Left kidney (tissue), 8 donors: ENCODE results near the gene MAP10. TPM values are rescaled to one million over a fixed set of nuclear protein-coding genes. Genes with fewer than 3 reads are reported as not detected.
"Not testable (repeated sequence)": the region's sequence is repeated elsewhere in the genome, so short reads cannot be mapped to it uniquely, and the experiment has no call there.

ENCODE experiments used
- DNase-seq: peaks from one replicate; pipeline ENCODE4 v3.0.0-alpha.2; 2013
- long read RNA-seq, 8 donors: transcript quantifications; one replicate each; lab custom pipeline, GENCODE V29; 2026
- polyA plus RNA-seq: library from polyadenylated mRNA; unstranded; fragments of 120-200 nt; gene quantifications from one replicate; pipeline ENCODE4 v1.2.1, GENCODE V29; 2013; ENCODE audit not compliant: insufficient read length

Gene MAP10
- 6.8 TPM for polyA plus RNA-seq
- long read RNA-seq, donor 1, transcript MAP10-201 (1 exons, 3,516 nt): major isoform, 16 of 16 reads
- long read RNA-seq, donor 1, partial matches to known transcripts: 0 of 16 reads
- long read RNA-seq, donor 1, other reads (novel, unspliced or antisense): 0 of 16 reads
- long read RNA-seq, donor 2, transcript MAP10-201 (1 exons, 3,516 nt): major isoform, 9 of 9 reads
- long read RNA-seq, donor 2, partial matches to known transcripts: 0 of 9 reads
- long read RNA-seq, donor 2, other reads (novel, unspliced or antisense): 0 of 9 reads
- long read RNA-seq, donor 3, transcript MAP10-201 (1 exons, 3,516 nt): major isoform, 9 of 9 reads
- long read RNA-seq, donor 3, partial matches to known transcripts: 0 of 9 reads
- long read RNA-seq, donor 3, other reads (novel, unspliced or antisense): 0 of 9 reads
- long read RNA-seq, donor 4: 0 reads
- long read RNA-seq, donor 5, transcript MAP10-201 (1 exons, 3,516 nt): major isoform, 11 of 11 reads
- long read RNA-seq, donor 5, partial matches to known transcripts: 0 of 11 reads
- long read RNA-seq, donor 5, other reads (novel, unspliced or antisense): 0 of 11 reads
- long read RNA-seq, donor 6, transcript MAP10-201 (1 exons, 3,516 nt): major isoform, 15 of 15 reads
- long read RNA-seq, donor 6, partial matches to known transcripts: 0 of 15 reads
- long read RNA-seq, donor 6, other reads (novel, unspliced or antisense): 0 of 15 reads
- long read RNA-seq, donor 7, transcript MAP10-201 (1 exons, 3,516 nt): major isoform, 12 of 12 reads
- long read RNA-seq, donor 7, partial matches to known transcripts: 0 of 12 reads
- long read RNA-seq, donor 7, other reads (novel, unspliced or antisense): 0 of 12 reads
- long read RNA-seq, donor 8, transcript MAP10-201 (1 exons, 3,516 nt): major isoform, 7 of 7 reads
- long read RNA-seq, donor 8, partial matches to known transcripts: 0 of 7 reads
- long read RNA-seq, donor 8, other reads (novel, unspliced or antisense): 0 of 7 reads

- DNase-seq: peak; percentile 75
Measured at GRCh38 chr1:232805269-232806185, at the start of gene MAP10. MAP10 (plus strand) TSS chr1:232805416; CDS start chr1:232805450, 34 bp downstream.

GRCh38 chr1:232764458-232765251, 40.6 kb upstream of the MAP10 start:
- DNase-seq: no peak

GRCh38 chr1:232765542-232765941, 39.7 kb upstream of the MAP10 start:
- no peak for DNase-seq

- DNase-seq: no peak
Measured at GRCh38 chr1:232766241-232766890, 38.9 kb upstream of the MAP10 start.

- DNase-seq: no peak
Measured at GRCh38 chr1:232766904-232767303, 38.3 kb upstream of the MAP10 start.

- DNase-seq: no peak
Measured at GRCh38 chr1:232767305-232768074, 37.7 kb upstream of the MAP10 start.

- DNase-seq: no peak
Measured at GRCh38 chr1:232768793-232769192, 36.4 kb upstream of the MAP10 start.

- DNase-seq: no peak
Measured at GRCh38 chr1:232769733-232770132, 35.5 kb upstream of the MAP10 start.

GRCh38 chr1:232773752-232774151, 31.5 kb upstream of the MAP10 start:
- no peak for DNase-seq

- DNase-seq: no peak
Measured at GRCh38 chr1:232776526-232777106, 28.6 kb upstream of the MAP10 start.

GRCh38 chr1:232780354-232780753, 24.9 kb upstream of the MAP10 start:
- no peak for DNase-seq

GRCh38 chr1:232784794-232785193, 20.4 kb upstream of the MAP10 start:
- DNase-seq: no peak

GRCh38 chr1:232785630-232786029, 19.6 kb upstream of the MAP10 start:
- DNase-seq: not testable (repeated sequence)

- DNase-seq: no peak
Measured at GRCh38 chr1:232786845-232787455, 18.3 kb upstream of the MAP10 start.

GRCh38 chr1:232788235-232788872, 16.9 kb upstream of the MAP10 start:
- no peak for DNase-seq

- no peak for DNase-seq
Measured at GRCh38 chr1:232789651-232790050, 15.6 kb upstream of the MAP10 start.

GRCh38 chr1:232792949-232793348, 12.3 kb upstream of the MAP10 start:
- DNase-seq: no peak

- no peak for DNase-seq
Measured at GRCh38 chr1:232793944-232794343, 11.3 kb upstream of the MAP10 start.
